KMS-11 (cell line): ENCODE data around the gene ZNRF1.

Experiments used
- H2AFZ ChIP-seq: fragments of 200-600 bp; sonication (generic); 2 replicates; pipeline ENCODE4 v1.6.1; 2016; ENCODE audit warnings: antibody characterized with exemption, mixed run types, low read depth
- H3K27ac ChIP-seq: fragments of 200-600 bp; sonication (generic); 2 replicates; pipeline ENCODE4 v1.6.1; 2016; ENCODE audit warnings: mild to moderate bottlenecking, mixed run types
- H3K27me3 ChIP-seq: fragments of 200-600 bp; sonication (generic); 2 replicates; pipeline ENCODE4 v1.6.1; 2017; ENCODE audit warnings: mild to moderate bottlenecking, low read depth, mixed run types, moderate library complexity; ENCODE audit not compliant: insufficient read depth
- H3K36me3 ChIP-seq: fragments of 200-600 bp; sonication (generic); 2 replicates; pipeline ENCODE4 v1.6.1; 2017; ENCODE audit warnings: mild to moderate bottlenecking, mixed run types; ENCODE audit not compliant: insufficient read depth
- H3K4me1 ChIP-seq: fragments of 200-600 bp; sonication (generic); 2 replicates; pipeline ENCODE4 v1.6.1; 2016; ENCODE audit warnings: mild to moderate bottlenecking, low read depth, mixed run types; ENCODE audit not compliant: poor library complexity, severe bottlenecking
- H3K4me2 ChIP-seq: fragments of 200-600 bp; sonication (generic); 2 replicates; pipeline ENCODE4 v1.7.0; 2016; ENCODE audit warnings: mild to moderate bottlenecking, mixed run types
- H3K4me3 ChIP-seq: fragments of 200-600 bp; sonication (generic); IDR thresholded peaks from 2 replicates; pipeline ENCODE4 v1.6.1; 2017; ENCODE audit warnings: low read depth, low read length, mixed read lengths; ENCODE audit not compliant: insufficient read depth
- H3K79me2 ChIP-seq: fragments of 200-600 bp; sonication (generic); 2 replicates; pipeline ENCODE4 v1.6.1; 2016; ENCODE audit warnings: low read depth, mixed run types; ENCODE audit not compliant: insufficient read depth
- H3K9ac ChIP-seq: fragments of 200-600 bp; sonication (generic); 2 replicates; pipeline ENCODE4 v1.6.1; 2016; ENCODE audit warnings: mild to moderate bottlenecking, mixed run types
- H4K20me1 ChIP-seq: fragments of 200-600 bp; sonication (generic); 2 replicates; pipeline ENCODE4 v1.6.1; 2016; ENCODE audit warnings: mild to moderate bottlenecking, mixed run types; ENCODE audit not compliant: insufficient read depth
- CTCF ChIP-seq: fragments of 200-600 bp; sonication (generic); conservative IDR thresholded peaks from 2 replicates; pipeline ENCODE4 v1.6.1; 2017; ENCODE audit warnings: low read depth, mild to moderate bottlenecking, antibody characterized with exemption, low read length, moderate library complexity, mixed read lengths

The ZNRF1 gene

GRCh38 chr16:74990832-74991231 is 8.0 kb upstream of the ZNRF1 start:
- Histone ChIP-seq H4K20me1 (no peaks in the 10 kb centered on the region), H3K79me2 (no peaks in the 10 kb centered on the region)

GRCh38 chr16:74991268-74991592 is 7.6 kb upstream of the ZNRF1 start:
- Histone ChIP-seq H3K4me1 (no peaks in the 10 kb centered on the region), H3K27me3 (no peaks in the 10 kb centered on the region), H4K20me1 (no peaks in the 10 kb centered on the region), H3K27ac (no peak overlapping the region), H3K4me2 (no peak overlapping the region), H2AFZ (no peak overlapping the region), H3K36me3 (no peaks in the 10 kb centered on the region), H3K79me2 (no peaks in the 10 kb centered on the region), H3K4me3 (no peak overlapping the region), H3K9ac (no peak overlapping the region)
- TF ChIP-seq CTCF: no peak

More at GRCh38 chr16:74990832-74991231, 8.0 kb upstream of the ZNRF1 start:
- no peak overlapping the region for H3K9ac ChIP-seq
- no peaks in the 10 kb centered on the region for H3K4me1 ChIP-seq
- H3K4me3 ChIP-seq: no peak overlapping the region
- H3K36me3 ChIP-seq: no peaks in the 10 kb centered on the region
- TF ChIP-seq CTCF: no peak
- H2AFZ ChIP-seq: no peak overlapping the region
- H3K27ac ChIP-seq: no peak overlapping the region
- no peak overlapping the region for H3K4me2 ChIP-seq
- H3K27me3 ChIP-seq: no peaks in the 10 kb centered on the region

- Histone ChIP-seq H3K79me2 (no peaks in the 10 kb centered on the region), H3K27ac (no peak overlapping the region), H3K27me3 (no peaks in the 10 kb centered on the region), H4K20me1 (no peaks in the 10 kb centered on the region), H3K9ac (no peak overlapping the region), H3K4me1 (no peaks in the 10 kb centered on the region), H3K36me3 (no peaks in the 10 kb centered on the region), H2AFZ (no peak overlapping the region), H3K4me3 (no peak overlapping the region), H3K4me2 (no peak overlapping the region)
- TF ChIP-seq CTCF: no peak
Observed at GRCh38 chr16:74991593-74992403, 7.0 kb upstream of the ZNRF1 start.

GRCh38 chr16:74995986-74996385 is 2.8 kb upstream of the ZNRF1 start:
- no peak for TF ChIP-seq CTCF
- Histone ChIP-seq H3K27ac (no peak overlapping the region), H3K4me1 (peaks cover 15% of the 10 kb centered on the region), H3K36me3 (no peaks in the 10 kb centered on the region), H4K20me1 (no peaks in the 10 kb centered on the region), H3K4me2 (no peak overlapping the region), H3K4me3 (no peak overlapping the region), H3K9ac (no peak overlapping the region), H2AFZ (no peak overlapping the region), H3K79me2 (no peaks in the 10 kb centered on the region; the same call in 1 of the 2 replicates), H3K27me3 (no peaks in the 10 kb centered on the region)
